DMS79 treated with DMSO at 0.1 percent for 48 hours (cell line): ENCODE data around the gene IL7R.

ENCODE experiments used
- DNase-seq: peaks from one replicate; lab custom pipeline; 2025; lab: John Stamatoyannopoulos, UW

IL7R gene, protein sequence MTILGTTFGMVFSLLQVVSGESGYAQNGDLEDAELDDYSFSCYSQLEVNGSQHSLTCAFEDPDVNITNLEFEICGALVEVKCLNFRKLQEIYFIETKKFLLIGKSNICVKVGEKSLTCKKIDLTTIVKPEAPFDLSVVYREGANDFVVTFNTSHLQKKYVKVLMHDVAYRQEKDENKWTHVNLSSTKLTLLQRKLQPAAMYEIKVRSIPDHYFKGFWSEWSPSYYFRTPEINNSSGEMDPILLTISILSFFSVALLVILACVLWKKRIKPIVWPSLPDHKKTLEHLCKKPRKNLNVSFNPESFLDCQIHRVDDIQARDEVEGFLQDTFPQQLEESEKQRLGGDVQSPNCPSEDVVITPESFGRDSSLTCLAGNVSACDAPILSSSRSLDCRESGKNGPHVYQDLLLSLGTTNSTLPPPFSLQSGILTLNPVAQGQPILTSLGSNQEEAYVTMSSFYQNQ

DNA sequence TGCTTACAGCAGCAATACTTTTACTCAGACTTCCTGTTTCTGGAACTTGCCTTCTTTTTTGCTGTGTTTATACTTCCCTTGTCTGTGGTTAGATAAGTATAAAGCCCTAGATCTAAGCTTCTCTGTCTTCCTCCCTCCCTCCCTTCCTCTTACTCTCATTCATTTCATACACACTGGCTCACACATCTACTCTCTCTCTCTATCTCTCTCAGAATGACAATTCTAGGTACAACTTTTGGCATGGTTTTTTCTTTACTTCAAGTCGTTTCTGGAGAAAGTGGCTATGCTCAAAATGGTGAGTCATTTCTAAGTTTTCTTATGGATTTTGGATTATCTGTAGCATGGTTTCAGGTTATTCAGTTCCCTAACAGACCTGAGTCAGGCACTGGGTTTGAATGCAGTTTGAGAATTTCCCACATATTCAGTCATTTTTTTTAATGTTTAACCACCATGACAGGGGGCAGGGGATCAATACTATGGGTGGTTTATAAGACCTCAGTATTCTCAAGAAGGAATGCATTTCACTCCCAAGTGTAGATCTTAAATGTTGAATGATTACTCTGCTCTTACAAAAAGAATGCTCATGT is at the start of gene IL7R:
IL7R (plus strand) TSS at position 127 of the 587 bp plus-strand sequence; CDS start at position 214, 87 bp downstream.
- no peak for DNase-seq

- peak; percentile 20 for DNase-seq
These were observed 46.1 kb upstream of the IL7R start for GRCh38 chr5:35810601-35811000.

DNA sequence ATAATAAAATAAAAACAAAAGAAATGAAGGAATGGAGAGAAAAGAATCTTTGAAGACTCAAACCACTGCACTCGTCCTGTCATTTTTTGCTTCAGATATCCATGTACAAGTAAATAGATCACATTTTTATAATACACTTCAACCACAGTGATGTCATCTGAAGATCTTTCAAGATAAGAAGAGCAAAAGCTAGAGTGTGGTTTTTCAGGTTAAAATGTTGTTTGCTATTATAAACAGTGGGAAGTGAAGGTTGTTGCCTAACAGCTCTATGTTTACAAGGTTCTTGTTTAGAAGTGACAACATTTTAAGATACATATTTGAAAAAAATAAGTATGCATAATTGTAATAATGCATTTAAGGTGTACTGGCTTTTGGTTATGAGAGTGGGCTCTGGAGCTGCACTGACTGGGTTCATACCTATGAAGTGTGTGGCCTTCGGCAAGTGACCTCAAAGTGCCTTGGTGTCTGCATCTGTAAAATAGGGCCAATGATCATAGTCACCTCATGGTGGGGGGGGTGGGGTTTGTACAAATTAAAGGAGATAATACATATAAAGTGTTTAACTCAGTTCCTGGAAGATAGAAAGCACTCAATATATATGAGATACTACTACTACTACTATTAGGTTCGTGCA is 45.5 kb upstream of the IL7R start:
- DNase-seq: no peak

GRCh38 chr5:35813521-35813920 is 43.2 kb upstream of the IL7R start:
- DNase-seq: no peak

- DNase-seq: no peak
These were observed 41.4 kb upstream of the IL7R start for GRCh38 chr5:35815089-35815936.

- no peak for DNase-seq
These were observed 39.7 kb upstream of the IL7R start for GRCh38 chr5:35816881-35817521.

DNA sequence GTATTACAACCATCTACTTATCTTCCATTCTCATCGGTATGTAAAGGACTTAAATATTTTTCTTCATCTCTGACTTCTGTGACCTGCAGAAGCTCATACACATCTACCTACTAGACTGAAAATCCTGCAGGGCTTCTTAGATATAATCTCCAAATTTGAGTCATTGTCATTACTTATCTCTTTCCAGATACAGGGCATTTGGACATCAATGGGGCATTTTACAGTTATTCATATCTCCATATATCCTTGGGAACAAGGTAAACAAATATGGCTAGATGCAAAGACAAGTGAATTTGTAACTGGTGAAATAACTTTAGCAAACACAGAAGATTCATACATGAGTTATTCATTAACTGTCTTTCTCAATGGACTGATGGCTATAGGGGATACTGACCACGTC is 37.7 kb upstream of the IL7R start:
- no peak for DNase-seq

GRCh38 chr5:35819668-35820067 is 37.0 kb upstream of the IL7R start:
- no peak for DNase-seq

GRCh38 chr5:35820735-35821134 is 36.0 kb upstream of the IL7R start:
- no peak for DNase-seq

DNA sequence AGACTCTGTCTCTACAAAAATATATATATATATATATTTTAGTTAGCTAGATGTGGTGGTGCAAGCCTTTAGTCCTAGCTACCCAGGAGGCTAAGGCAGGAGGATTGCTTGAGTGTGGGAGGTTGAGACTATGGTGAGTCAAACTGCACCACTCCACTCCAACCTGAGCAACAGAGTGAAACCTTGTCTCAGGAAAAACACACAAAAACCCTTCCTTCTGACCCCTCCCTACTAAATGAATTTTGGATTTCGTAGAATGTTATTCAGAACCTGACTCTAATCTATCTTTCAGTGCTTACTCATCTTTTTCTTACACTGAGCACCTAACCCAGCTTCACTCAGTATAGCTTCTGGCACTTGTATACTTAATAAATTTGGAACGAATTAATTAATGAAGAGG is 35.2 kb upstream of the IL7R start:
- no peak for DNase-seq

DNA sequence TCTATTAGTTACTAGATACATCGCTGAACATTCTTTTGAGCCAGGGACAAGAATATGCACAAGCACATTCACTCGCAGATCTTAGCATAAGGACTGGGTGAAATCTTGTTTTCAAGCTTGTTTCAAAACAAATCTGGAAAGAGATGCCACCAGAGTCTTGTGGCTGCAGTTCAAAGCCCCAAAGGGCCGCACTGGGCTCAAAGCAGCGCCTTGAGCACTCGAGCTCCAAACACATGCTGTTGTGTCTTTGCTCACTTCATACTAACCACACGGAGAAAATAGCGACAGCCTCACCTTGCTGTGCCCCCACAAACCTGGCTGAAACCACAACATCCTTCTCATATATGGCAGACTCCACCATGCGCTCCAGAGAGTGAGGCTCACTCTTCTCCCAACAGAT is 34.2 kb upstream of the IL7R start:
- no peak for DNase-seq

- no peak for DNase-seq
These were observed 33.2 kb upstream of the IL7R start for GRCh38 chr5:35823347-35824098.

GRCh38 chr5:35826056-35826455 is 30.6 kb upstream of the IL7R start:
- no peak for DNase-seq

DNA sequence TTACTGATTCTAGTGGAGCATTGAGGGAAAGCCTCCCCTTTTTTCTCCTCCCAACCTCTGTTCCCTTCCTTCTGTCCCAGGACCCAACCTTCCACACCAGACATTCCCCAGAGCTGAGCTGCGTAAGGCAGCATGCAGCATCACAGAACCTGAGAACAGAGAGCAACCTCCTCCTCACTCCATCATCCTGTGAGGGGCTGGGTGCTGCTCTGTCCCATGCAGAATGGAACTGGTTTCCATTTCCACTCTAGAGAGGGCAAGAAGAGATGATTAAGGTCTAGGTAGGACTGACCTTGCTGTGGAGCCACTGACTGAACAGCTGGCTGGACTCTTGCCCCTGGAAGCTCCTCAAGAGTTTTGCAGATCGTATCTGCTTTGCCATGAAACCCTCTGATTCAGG is 30.1 kb upstream of the IL7R start:
- DNase-seq: no peak

DNA sequence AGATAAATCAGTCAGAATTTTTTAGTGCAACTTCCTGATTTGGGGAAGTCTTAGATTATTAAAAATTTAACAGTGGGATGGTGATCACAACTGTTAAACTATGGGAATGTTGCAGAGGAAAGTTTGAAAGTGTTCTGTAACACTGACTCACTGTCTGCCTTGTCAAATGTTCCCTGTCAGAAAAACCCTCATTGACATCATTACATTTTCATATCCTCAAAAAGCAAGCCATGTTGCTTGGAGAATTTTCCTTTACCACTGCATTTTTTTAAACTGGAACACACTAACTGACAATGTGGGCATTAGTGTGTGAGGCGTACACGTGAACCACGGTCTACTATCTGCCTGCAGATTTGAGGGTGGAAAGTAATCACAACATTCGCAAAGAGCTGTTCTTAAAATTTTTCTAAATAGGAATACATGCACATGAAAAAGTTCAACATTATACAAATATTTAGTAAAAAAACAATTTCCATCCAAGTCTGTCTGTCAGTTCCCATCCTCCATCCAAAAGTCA is 28.6 kb upstream of the IL7R start:
- no peak for DNase-seq

DNA sequence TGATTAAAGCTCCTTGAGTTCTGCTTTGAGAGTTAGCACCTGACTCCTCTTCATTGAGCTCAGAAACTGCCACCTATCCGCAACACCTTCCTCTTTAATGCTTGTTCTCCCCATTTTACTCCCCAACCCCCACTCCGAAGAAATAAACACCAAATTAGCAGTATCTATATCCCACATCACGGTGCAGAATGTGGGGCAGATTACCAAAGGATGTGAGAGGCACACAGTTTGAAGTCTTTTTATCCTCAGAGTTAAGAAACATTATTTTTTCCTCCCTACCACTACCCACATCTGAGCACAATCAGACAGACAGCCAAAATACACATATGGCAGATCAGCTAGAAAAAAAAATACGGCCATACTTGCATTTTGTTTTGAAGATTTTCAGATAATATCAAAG is 26.1 kb upstream of the IL7R start:
- DNase-seq: no peak

GRCh38 chr5:35832762-35833161 is 23.9 kb upstream of the IL7R start:
- DNase-seq: no peak

DNA sequence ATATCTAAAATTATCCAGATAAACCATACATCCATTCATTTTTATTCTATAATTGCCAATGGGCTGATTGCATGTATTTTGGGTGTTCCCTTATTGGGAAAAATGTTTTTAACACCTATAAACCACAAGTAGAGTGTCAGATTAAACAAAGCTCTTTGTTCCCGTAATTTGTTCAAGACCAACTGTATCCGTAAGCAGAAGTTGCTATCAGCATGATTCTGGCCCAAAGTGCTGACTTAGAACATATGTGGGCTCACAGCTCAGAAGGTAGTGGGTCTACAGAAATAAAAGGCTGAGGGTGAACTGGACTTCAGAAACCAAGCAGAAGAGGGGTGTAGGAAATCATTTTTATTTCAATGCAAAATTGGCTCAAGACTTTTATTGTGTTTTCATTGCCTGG is 23.5 kb upstream of the IL7R start:
- DNase-seq: no peak

GRCh38 chr5:35835796-35836742 is 20.6 kb upstream of the IL7R start:
- DNase-seq: no peak
